Cardiac muscle cell (in vitro differentiated cells and primary cell): ENCODE data around the gene PPP4C. TPM values are rescaled to one million over a fixed set of nuclear protein-coding genes. Genes with fewer than 3 reads are reported as not detected.

Experiments
- DNase-seq, 2 donors: peaks; one replicate each; pipeline versions ENCODE4 v3.0.0 to v3.0.0-alpha.2; 2010 to 2017; ENCODE audit warnings: low read depth in 1 of 2, low spot score in 1 of 2
- H3K27ac ChIP-seq: fragments of 200-600 bp; sonication (generic); 2 replicates; pipeline ENCODE4 v1.5.1; 2016
- H3K27me3 ChIP-seq: fragments of 200-600 bp; sonication (generic); 2 replicates; pipeline ENCODE4 v1.6.0; 2016; ENCODE audit warnings: control low read depth
- H3K36me3 ChIP-seq: fragments of 200-600 bp; sonication (generic); 2 replicates; pipeline ENCODE4 v1.5.1; 2016; ENCODE audit warnings: control low read depth
- H3K4me1 ChIP-seq: fragments of 200-600 bp; sonication (generic); 2 replicates; pipeline ENCODE4 v1.8.1; 2017; ENCODE audit warnings: low read depth, mild to moderate bottlenecking, mixed run types
- H3K4me3 ChIP-seq: fragments of 200-600 bp; sonication (generic); 2 replicates; pipeline ENCODE4 v1.5.1; 2016; ENCODE audit warnings: mild to moderate bottlenecking
- H3K9me3 ChIP-seq: fragments of 200-600 bp; sonication (generic); 2 replicates; pipeline ENCODE4 v1.5.1; 2017; ENCODE audit warnings: low read depth, mild to moderate bottlenecking, control low read depth
- polyA plus RNA-seq: library from polyadenylated mRNA; unstranded; fragments of >200 nt; fragmentation: Nextera tagmentation; extraction: Ambion mirVana; gene quantifications from 2 replicates; pipeline ENCODE4 v1.2.1, GENCODE V29; 2016
- total RNA-seq: library from RNA; depleted of rRNA; stranded (reverse); fragments of >200 nt; gene quantifications from 2 replicates; pipeline ENCODE4 v1.2.3, GENCODE V29; 2016
- TF ChIP-seq, protein P1 (sequence below): IDR thresholded peaks from 2 replicates; pipeline ENCODE4 v1.5.1; 2012; ENCODE audit warnings: low read depth, mild to moderate bottlenecking, low read length

The PPP4C gene
- total and polyA plus RNA-seq, 2 experiments from 2014 or later, result 94.3 to 217 TPM

DNA sequence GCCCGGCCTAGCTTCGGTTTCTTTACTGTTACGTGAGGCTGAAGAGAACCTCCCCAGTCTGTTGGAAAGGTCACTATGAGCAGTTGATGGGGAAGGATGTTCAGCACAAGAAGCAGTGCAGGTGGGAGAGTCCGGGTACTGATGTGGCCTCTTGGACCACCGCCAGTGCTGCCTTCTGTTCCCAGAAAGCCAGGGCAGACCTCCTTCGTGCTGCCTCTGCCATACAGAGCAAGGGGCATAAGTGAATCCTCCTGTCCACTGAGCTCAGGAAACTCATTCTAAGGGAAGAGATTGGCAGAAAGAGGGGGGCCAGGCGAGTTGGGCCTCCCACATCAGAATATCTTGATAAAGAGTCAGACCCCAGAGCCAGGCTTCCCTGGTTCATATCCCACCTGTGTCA, 3.7 kb downstream of the PPP4C start:
- no peaks in the 10 kb centered on the region for H3K9me3 ChIP-seq
- TF ChIP-seq, protein P1, sequence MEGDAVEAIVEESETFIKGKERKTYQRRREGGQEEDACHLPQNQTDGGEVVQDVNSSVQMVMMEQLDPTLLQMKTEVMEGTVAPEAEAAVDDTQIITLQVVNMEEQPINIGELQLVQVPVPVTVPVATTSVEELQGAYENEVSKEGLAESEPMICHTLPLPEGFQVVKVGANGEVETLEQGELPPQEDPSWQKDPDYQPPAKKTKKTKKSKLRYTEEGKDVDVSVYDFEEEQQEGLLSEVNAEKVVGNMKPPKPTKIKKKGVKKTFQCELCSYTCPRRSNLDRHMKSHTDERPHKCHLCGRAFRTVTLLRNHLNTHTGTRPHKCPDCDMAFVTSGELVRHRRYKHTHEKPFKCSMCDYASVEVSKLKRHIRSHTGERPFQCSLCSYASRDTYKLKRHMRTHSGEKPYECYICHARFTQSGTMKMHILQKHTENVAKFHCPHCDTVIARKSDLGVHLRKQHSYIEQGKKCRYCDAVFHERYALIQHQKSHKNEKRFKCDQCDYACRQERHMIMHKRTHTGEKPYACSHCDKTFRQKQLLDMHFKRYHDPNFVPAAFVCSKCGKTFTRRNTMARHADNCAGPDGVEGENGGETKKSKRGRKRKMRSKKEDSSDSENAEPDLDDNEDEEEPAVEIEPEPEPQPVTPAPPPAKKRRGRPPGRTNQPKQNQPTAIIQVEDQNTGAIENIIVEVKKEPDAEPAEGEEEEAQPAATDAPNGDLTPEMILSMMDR, result no peak
- peaks cover 24% of the 10 kb centered on the region for H3K36me3 ChIP-seq
- DNase-seq, result no peak
- peaks cover 6% of the 10 kb centered on the region for H3K4me1 ChIP-seq
- H3K27me3 ChIP-seq, result no peaks in the 10 kb centered on the region
- H3K27ac ChIP-seq, result no peak overlapping the region
- H3K4me3 ChIP-seq, result no peak overlapping the region

DNA sequence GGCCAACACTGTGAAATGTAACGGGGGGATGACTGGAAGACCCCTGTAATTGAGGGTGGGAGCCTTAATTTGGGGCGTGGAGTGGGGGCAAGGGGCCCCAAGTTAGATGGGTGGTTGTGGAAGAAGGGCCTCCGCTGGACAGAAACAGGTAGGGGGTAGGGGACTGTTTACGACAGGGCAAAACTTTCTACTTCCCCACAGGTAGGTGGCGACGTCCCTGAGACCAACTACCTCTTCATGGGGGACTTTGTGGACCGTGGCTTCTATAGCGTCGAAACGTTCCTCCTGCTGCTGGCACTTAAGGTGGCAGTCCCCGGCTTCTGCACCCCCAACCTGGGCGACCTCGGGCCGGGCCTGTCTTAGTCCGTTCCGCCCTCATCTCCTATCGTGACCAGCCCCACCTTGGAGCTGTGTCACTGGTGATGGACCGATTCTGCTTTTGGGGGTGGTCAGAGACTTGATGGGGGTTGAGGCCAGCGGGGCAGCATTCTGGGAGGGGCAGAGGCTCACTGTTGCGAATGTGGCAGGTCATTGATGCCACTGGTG, 6.8 kb downstream of the PPP4C start:
- no peaks in the 10 kb centered on the region for H3K4me1 ChIP-seq
- H3K36me3 ChIP-seq, result peaks cover 28% of the 10 kb centered on the region
- H3K27me3 ChIP-seq, result no peaks in the 10 kb centered on the region
- DNase-seq, result no peak
- no peak overlapping the region for H3K27ac ChIP-seq
- no peak overlapping the region for H3K4me3 ChIP-seq
- no peaks in the 10 kb centered on the region for H3K9me3 ChIP-seq
- TF ChIP-seq, protein P1, result no peak

DNA sequence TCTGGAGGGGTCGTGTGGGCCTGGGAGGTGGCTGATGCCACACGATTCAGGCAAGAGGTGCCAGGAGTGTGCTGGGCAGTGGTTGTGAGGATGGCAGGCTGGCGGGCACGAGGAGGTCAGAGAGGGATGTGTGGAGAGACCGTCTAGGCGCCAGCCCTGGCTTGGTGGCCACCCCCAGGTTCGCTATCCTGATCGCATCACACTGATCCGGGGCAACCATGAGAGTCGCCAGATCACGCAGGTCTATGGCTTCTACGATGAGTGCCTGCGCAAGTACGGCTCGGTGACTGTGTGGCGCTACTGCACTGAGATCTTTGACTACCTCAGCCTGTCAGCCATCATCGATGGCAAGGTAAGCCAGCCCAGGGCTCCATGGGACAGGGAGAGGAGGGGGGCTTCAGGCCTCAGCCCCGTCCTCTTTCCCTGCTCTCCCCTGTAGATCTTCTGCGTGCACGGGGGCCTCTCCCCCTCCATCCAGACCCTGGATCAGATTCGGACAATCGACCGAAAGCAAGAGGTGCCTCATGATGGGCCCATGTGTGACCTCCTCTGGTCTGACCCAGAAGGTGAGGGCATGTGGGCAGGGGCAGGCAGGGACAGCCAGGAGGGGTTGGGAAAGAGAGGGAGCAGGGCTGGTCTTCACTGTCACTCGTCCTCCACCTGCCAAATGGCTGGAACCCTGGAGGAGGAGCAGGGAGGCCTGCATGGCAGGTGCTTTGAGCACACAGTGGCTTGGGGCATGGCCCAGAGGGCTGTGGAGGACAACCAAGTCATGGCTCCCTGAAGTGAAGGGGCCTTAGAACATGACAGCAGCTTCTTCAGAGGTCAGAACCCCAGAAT, 7.6 kb downstream of the PPP4C start:
- Histone ChIP-seq H3K27me3 (no peaks in the 10 kb centered on the region), H3K4me1 (no peaks in the 10 kb centered on the region), H3K4me3 (no peak overlapping the region), H3K9me3 (no peaks in the 10 kb centered on the region), H3K36me3 (peaks cover 28% of the 10 kb centered on the region), H3K27ac (no peak overlapping the region)
- no peak for DNase-seq
- TF ChIP-seq, protein P1, result no peak

DNA sequence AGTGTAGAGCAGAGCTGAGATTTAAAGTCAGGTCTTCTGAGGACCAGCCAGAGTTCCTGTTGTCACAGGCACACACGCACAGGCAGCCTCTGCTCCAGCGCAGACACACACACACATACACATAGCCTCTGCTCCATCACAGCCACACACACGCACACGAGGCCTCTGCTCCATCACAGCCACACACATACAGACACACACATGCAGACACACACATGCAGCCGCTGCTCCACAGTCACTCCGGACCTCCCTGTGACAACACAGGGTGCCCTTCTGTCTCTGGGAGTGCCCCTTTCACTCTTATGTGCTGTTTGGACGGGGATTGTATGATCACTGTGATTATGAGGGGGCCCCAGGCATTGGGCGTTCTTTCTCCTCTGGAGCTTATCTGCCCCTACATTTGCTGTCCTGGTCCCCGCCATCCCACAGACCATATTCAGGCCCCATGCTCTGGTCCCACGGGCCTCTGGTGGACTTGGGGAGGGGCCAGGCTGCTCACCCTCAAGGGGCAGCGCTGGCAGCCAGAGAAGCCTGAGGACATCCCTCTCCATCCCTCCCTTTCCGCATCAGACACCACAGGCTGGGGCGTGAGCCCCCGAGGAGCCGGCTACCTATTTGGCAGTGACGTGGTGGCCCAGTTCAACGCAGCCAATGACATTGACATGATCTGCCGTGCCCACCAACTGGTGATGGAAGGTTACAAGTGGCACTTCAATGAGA, 8.5 kb downstream of the PPP4C start:
- no peak for DNase-seq
- Histone ChIP-seq H3K4me1 (no peaks in the 10 kb centered on the region), H3K27ac (no peak overlapping the region), H3K4me3 (no peak overlapping the region), H3K36me3 (peaks cover 27% of the 10 kb centered on the region), H3K27me3 (no peaks in the 10 kb centered on the region), H3K9me3 (no peaks in the 10 kb centered on the region)
- TF ChIP-seq, protein P1, result no peak

DNA sequence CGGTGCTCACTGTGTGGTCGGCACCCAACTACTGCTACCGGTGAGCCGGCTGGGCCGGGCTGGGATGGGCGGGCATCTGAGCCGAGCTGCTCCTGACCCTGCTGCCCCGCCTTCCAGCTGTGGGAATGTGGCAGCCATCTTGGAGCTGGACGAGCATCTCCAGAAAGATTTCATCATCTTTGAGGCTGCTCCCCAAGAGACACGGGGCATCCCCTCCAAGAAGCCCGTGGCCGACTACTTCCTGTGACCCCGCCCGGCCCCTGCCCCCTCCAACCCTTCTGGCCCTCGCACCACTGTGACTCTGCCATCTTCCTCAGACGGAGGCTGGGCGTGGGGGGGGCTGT, 9.0 kb downstream of the PPP4C start:
- no peak for DNase-seq
- Histone ChIP-seq H3K36me3 (peaks cover 22% of the 10 kb centered on the region), H3K4me3 (no peak overlapping the region), H3K27ac (no peak overlapping the region), H3K27me3 (no peaks in the 10 kb centered on the region), H3K4me1 (no peaks in the 10 kb centered on the region), H3K9me3 (no peaks in the 10 kb centered on the region)
- TF ChIP-seq, protein P1, result no peak
